Muscle of leg (tissue), 11 donors: Measurements from ENCODE around the gene RGS12. TPM values are rescaled to one million over a fixed set of nuclear protein-coding genes. Genes with fewer than 3 reads are reported as not detected.

Source experiments
- DNase-seq: peaks from one replicate; pipeline ENCODE4 v3.0.0; 2013
- H3K27ac ChIP-seq: one replicate; pipeline ENCODE4 v1.5.1; 2013; ENCODE audit warnings: mild to moderate bottlenecking, low read length, control low read depth
- H3K27me3 ChIP-seq: one replicate; pipeline ENCODE4 v1.6.1; 2013; ENCODE audit warnings: low read length; ENCODE audit not compliant: control insufficient read depth, insufficient read depth
- H3K36me3 ChIP-seq: one replicate; pipeline ENCODE4 v1.6.1; 2013; ENCODE audit warnings: low read length; ENCODE audit not compliant: control insufficient read depth, insufficient read depth
- H3K4me1 ChIP-seq: one replicate; pipeline ENCODE4 v1.6.1; 2013; ENCODE audit warnings: low read length; ENCODE audit not compliant: control insufficient read depth, insufficient read depth
- H3K4me3 ChIP-seq: one replicate; pipeline ENCODE4 v1.5.1; 2013; ENCODE audit warnings: low read length, control low read depth
- H3K9me3 ChIP-seq: replicated peaks from 2 replicates; pipeline ENCODE4 v1.6.1; 2013; ENCODE audit warnings: low read depth, low read length; ENCODE audit not compliant: control insufficient read depth
- WGBS: methylation state at CpG from one replicate; pipeline ENCODE4 v1.1.5; 2013; ENCODE audit warnings: missing lambda C conversion rate; ENCODE audit not compliant: insufficient coverage; 5-methylcytosine and 5-hydroxymethylcytosine counted together
- polyA plus RNA-seq, 8 donors: library from polyadenylated mRNA; unstranded; fragments of 120-200 nt; gene quantifications; one replicate each; pipeline versions ENCODE4 v1.2.1 to v1.2.3, GENCODE V29; 2013; ENCODE audit warnings: inconsistent platforms in 1 of 8, low replicate concordance in 1 of 8; ENCODE audit not compliant: insufficient read length in 8 of 8, insufficient read depth in 1 of 8
- total RNA-seq: library from RNA; stranded (reverse); fragments of 120-200 nt; gene quantifications from one replicate; pipeline ENCODE4 v1.2.4, GENCODE V29; 2013

RGS12 gene
- total and polyA plus RNA-seq, 9 donors, result 25.2 to 49.2 (median 34.6) TPM

DNA sequence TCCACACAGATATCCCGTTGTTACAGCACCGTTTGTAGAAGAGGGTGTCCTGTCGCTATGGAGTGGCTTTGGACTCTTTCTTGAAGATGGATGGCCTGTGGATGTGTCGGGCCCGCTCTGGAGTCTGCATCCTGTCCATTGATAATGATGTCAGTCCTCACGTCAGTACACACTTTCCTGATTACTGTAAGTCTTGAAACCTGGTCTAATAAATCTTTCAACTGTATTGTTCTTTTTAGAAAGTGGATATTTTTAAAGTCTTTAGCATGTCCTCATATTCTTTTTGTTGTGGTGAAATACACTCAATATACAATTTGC lies 29.0 kb upstream of the RGS12 start:
- Histone ChIP-seq H3K9me3 (no peaks in the 10 kb centered on the region), H3K4me1 (peaks cover 9% of the 10 kb centered on the region), H3K4me3 (no peak overlapping the region), H3K27ac (no peak overlapping the region), H3K36me3 (no peaks in the 10 kb centered on the region), H3K27me3 (no peaks in the 10 kb centered on the region)
- no peak for DNase-seq
- no CpG with 5 or more reads among the region's 6 CpGs for WGBS

DNA sequence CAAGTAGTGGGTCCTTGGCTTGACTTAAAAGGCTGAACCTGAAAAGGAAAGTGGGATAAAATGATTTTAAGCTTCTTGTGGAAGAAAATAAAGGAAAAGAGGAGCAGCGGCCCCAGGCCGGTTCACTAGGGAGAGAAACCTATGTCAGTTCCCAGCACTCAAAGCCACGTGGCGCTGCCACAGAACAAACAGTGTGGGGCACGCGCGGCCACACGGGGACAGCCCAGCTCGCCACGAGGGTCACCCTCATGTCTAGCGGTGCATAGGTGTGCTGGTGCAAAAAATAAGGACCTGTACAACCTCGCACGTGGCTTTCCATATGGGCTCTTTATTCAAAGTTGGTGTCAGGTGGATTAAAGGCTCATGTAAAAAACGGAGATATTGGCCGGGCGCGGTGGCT lies 26.7 kb upstream of the RGS12 start:
- H3K4me3 ChIP-seq, result no peak overlapping the region
- no peaks in the 10 kb centered on the region for H3K36me3 ChIP-seq
- H3K4me1 ChIP-seq, result peaks cover 26% of the 10 kb centered on the region
- 93% methylated on average over 15 of the region's 17 CpGs for WGBS
- no peak overlapping the region for H3K27ac ChIP-seq
- H3K27me3 ChIP-seq, result no peaks in the 10 kb centered on the region
- H3K9me3 ChIP-seq, result no peaks in the 10 kb centered on the region
- no peak for DNase-seq

- Histone ChIP-seq H3K9me3 (no peaks in the 10 kb centered on the region), H3K36me3 (no peaks in the 10 kb centered on the region), H3K4me1 (peaks cover 26% of the 10 kb centered on the region), H3K4me3 (no peak overlapping the region), H3K27ac (no peak overlapping the region), H3K27me3 (no peaks in the 10 kb centered on the region)
- no peak for DNase-seq
- 44% methylated on average over 14 of the region's 18 CpGs for WGBS
Measured at GRCh38 chr4:3267576-3268394, 25.0 kb upstream of the RGS12 start.

DNA sequence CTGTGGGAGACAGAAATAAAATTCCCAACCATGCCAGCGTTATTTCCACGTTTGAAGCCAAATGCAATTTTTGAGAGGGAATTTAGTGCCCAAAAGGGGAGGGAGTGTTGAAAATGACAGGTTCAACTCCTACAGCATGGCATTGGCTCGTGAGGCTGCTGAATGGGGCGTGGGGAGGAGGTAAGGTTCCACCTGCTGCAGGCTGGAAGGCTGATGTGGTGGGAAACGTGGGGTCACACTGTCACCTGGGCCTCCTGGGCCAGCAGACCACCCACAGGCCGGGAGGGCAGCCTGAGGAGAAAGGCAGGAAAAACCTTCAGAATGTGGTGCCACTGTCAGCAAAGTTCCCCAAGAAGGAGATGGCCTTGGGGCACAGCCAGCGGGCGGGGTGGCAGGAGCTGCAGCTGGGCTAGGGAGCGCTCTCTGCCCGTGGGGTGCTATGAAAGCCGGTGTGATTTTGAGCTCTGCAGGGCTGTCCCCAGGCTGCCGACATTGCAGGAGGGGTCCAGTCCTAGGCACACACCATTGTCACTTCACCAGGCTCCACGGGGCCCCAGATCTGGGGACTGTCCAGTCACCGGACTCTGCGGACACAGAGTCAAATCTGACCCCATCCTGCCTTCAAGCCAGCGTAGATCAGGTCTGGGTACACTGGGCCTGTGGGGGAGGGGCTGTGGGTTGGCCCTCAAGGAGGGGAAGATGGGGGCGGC lies 24.3 kb upstream of the RGS12 start:
- Histone ChIP-seq H3K36me3 (no peaks in the 10 kb centered on the region), H3K4me1 (peaks cover 26% of the 10 kb centered on the region), H3K9me3 (no peaks in the 10 kb centered on the region), H3K27me3 (no peaks in the 10 kb centered on the region), H3K27ac (no peak overlapping the region), H3K4me3 (no peak overlapping the region)
- DNase-seq, result no peak
- 72% methylated on average over 14 of the region's 17 CpGs for WGBS

DNA sequence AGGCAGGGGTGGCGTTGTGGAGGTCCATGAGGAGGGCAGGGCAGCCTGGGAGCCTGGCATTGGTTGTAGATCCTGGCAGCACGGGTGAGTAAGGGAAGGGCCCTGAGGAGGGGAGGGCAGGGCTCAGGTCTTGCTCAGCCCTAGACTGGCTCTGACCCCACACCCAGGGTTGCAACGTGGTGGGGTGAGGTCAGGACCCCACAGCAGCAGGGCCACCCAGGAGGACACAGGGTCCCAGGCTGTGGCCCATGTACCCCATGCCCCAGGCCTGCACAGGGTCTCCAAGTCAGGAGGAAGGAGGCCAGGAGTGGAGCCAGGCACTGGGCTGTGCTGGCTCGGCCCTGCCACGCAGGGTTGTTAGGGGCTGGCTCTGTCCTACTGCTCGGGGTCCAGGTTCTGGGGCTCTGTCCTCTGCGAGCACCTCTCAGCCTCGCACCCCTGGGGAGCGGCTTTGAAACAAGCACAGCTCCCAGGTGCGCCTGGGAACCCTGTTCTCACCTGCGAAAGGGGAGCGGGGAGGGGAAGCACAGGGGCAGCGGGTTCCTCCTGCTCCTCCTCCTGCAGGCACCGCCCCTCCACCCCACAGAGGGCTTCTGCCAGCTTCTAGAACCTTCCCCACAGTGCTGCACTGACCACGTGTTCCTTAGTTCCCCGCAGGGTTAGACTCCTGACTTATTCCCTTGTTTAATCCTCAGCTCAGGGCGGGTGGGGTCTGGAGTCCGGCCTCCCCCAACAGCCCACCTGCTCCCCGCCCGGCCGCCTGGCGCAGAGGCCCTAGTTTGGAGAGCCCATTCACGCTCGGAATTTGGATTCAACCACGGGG lies 23.5 kb upstream of the RGS12 start:
- no peaks in the 10 kb centered on the region for H3K9me3 ChIP-seq
- H3K4me1 ChIP-seq, result peaks cover 26% of the 10 kb centered on the region
- 72% methylated on average over 23 of the region's 25 CpGs for WGBS
- no peak overlapping the region for H3K4me3 ChIP-seq
- H3K27me3 ChIP-seq, result no peaks in the 10 kb centered on the region
- H3K36me3 ChIP-seq, result no peaks in the 10 kb centered on the region
- peak overlapping the region; percentile 80 for H3K27ac ChIP-seq
- peak; percentile 45 for DNase-seq

DNA sequence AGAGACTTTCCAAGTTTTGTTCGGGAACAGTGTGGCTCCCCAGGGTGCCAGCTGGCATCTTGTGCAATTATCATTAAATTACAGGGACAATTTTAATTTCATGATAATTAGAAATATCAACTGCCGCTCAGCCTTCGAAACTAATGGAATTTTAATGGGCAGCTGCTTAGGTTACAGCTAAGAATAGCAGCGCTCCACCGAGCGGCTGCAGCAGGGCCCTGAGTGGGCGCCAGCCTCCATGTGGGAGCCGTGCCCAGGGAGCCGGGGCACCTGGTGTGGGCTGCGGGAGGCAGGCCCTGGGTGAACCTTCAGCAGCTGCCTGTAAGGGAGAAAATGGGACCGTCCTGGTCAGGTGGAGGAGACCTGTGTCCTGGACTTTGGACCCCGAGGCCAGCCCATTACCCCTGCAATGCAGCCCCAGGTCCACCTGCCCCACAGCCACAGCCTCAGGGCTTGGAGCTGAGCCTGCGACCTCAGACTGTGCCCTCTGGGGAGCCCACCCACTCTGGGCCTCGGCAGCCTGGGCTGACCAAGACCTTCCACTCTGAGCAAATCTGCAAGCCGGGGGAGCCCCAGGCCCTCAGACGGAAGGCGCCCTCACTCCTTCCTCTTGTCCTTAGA lies 22.7 kb upstream of the RGS12 start:
- WGBS, result 57% methylated on average over 9 of the region's 17 CpGs
- peak overlapping the region; percentile 80 for H3K27ac ChIP-seq
- no peak overlapping the region for H3K4me3 ChIP-seq
- peak; percentile 67 for DNase-seq
- no peaks in the 10 kb centered on the region for H3K27me3 ChIP-seq
- H3K36me3 ChIP-seq, result no peaks in the 10 kb centered on the region
- H3K4me1 ChIP-seq, result peaks cover 26% of the 10 kb centered on the region
- H3K9me3 ChIP-seq, result no peaks in the 10 kb centered on the region

GRCh38 chr4:3271131-3271530 lies 21.7 kb upstream of the RGS12 start:
- Histone ChIP-seq H3K4me3 (no peak overlapping the region), H3K9me3 (no peaks in the 10 kb centered on the region), H3K27me3 (no peaks in the 10 kb centered on the region), H3K27ac (no peak overlapping the region), H3K4me1 (peaks cover 26% of the 10 kb centered on the region), H3K36me3 (no peaks in the 10 kb centered on the region)
- no peak for DNase-seq
- WGBS, result 76% methylated on average over 11 of the region's 14 CpGs

- WGBS, result 75% methylated on average over 7 of the region's 9 CpGs
- DNase-seq, result no peak
Measured at GRCh38 chr4:3276986-3277385, 15.8 kb upstream of the RGS12 start.

GRCh38 chr4:3280466-3280865 lies 12.4 kb upstream of the RGS12 start:
- Histone ChIP-seq H3K4me3 (no peak overlapping the region), H3K27me3 (peaks cover 2% of the 10 kb centered on the region), H3K36me3 (no peaks in the 10 kb centered on the region), H3K9me3 (peaks cover 7% of the 10 kb centered on the region), H3K4me1 (no peaks in the 10 kb centered on the region), H3K27ac (no peak overlapping the region)
- WGBS, result 78% methylated on average over 3 of the region's 3 CpGs
- no peak for DNase-seq

More at GRCh38 chr4:3276986-3277385, 15.8 kb upstream of the RGS12 start:
- Histone ChIP-seq H3K27me3 (peaks cover 2% of the 10 kb centered on the region), H3K4me3 (no peak overlapping the region), H3K36me3 (no peaks in the 10 kb centered on the region), H3K4me1 (no peaks in the 10 kb centered on the region), H3K9me3 (peaks cover 7% of the 10 kb centered on the region), H3K27ac (no peak overlapping the region)

GRCh38 chr4:3283483-3283882 lies 9.3 kb upstream of the RGS12 start:
- Histone ChIP-seq H3K36me3 (no peaks in the 10 kb centered on the region), H3K9me3 (peaks cover 7% of the 10 kb centered on the region), H3K4me3 (no peak overlapping the region), H3K27ac (no peak overlapping the region), H3K4me1 (peaks cover 19% of the 10 kb centered on the region), H3K27me3 (peaks cover 21% of the 10 kb centered on the region)
- WGBS, result 78% methylated on average over 4 of the region's 6 CpGs
- DNase-seq, result no peak
